Fibroblast of lung (primary cell): ENCODE results near the gene ZC3HAV1.

ENCODE experiments used
- CTCF ChIP-seq, 2 donors: IDR thresholded peaks in 1 of 2; conservative IDR thresholded peaks in 1 of 2; 1 replicate in 1 of 2; 2 replicates in 1 of 2; pipeline ENCODE4 v1.5.1; 2011 to 2012; ENCODE audit warnings: low read length in 2 of 2, control low read depth in 1 of 2, inconsistent platforms in 1 of 2, low read depth in 1 of 2, mild to moderate bottlenecking in 1 of 2
- EZH2 ChIP-seq: IDR thresholded peaks from 2 replicates; pipeline ENCODE4 v1.5.1; 2012; ENCODE audit warnings: low read length, control low read depth, mild to moderate bottlenecking; ENCODE audit errors: missing control alignments

DNA sequence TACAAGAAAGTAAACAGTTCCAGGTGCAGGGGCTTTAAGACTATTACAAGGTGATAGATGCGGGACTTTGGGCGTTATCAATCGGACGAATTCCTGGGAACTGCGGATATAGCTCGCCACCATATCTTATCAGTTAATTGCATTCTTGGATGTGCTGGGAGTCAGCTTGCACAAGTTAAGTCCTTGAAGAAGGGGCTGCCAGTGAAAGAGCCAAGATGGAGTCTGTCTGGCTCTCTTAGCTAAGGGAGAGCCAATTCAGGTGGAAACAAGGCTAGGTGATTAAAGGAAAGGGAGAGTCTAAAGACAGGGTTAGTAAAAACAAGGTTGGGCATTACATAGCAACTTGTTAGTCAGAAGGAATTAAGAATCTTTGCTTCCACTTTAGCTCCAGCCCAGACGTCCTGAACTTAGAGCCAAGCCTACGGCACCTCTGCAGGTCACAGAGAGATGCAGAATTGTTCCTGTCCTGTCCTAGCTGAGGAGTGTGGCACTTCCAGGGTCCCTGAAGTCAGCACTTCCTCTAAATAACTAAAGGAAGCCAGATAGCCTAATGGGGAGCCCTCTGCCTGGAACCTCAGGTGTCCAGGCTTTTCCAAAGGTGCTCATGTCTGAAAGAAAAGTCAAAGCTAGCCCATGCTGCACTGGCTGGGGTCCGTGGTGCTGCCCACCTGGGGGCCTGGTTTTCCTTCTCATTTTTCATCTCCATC lies 17.3 kb downstream of the ZC3HAV1 start:
- TF ChIP-seq CTCF (conservative IDR thresholded peaks at IDR 0.05 in 1 of 2, IDR thresholded peaks at IDR 0.05 in 1 of 2; ENCODE audit: low read depth in 1 of 2, low read length in 2 of 2), result no peak
- no peak for TF ChIP-seq EZH2
